Dedifferentiated amniotic fluid mesenchymal stem cell (primary cell): ENCODE results near the gene ANKRD40CL.
A peak's percentile ranks its signal among the peaks of the same experiment; 100 is the strongest.
"Not testable (repeated sequence)": the region's sequence is repeated elsewhere in the genome, so short reads cannot be mapped to it uniquely, and the experiment has no call there.

ENCODE experiments used
- DNase-seq: peaks from one replicate; pipeline ENCODE4 v3.0.0-alpha.2; 2016; ENCODE audit errors: extremely low spot score

The ANKRD40CL gene

DNA sequence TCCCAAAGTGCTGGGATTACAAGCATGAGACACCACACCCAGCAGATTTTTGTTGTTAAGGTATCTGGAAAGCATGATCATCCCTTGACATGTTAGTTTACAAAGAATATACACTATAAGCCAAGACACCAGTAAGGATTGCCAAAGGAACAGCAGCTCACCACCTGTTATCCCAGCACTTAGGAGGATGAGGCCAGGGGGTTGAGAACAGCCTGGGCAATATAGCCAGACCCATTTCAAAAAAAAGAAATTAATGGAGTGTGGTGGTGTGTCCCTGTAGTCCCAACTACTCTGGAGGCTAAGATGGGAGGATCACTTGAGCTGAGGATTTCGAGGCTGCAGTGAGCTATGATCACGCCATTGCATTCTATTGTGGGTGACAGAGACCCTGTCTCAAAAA is 5.1 kb downstream of the ANKRD40CL start:
- no peak for DNase-seq

DNA sequence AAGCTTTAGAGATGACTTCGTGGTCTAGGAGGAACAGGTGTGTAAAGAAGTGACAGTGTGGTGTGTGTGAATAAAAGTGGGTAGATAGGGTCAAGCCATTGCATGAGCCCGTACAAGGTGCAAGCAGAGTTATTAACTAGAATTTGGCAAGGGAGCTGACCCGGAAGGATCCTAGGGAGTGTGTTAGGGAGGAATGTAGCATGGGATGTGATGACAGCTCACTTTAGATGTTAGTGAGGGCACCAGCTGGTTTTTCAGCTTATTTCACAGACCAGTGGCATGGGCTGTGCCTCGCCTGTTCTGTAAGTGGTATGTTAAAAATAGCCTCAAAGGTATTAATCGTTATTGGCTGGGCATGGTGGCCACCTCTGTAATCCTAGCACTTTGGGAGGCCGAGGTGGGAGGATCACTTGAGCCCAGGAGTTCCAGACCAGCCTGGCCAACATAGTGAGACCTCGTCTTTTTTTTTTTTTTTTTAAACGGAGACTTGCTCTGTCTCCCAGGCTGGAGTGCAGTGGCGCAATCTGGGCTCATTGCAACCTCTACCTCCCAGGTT is 8.3 kb downstream of the ANKRD40CL start:
- no peak for DNase-seq

DNA sequence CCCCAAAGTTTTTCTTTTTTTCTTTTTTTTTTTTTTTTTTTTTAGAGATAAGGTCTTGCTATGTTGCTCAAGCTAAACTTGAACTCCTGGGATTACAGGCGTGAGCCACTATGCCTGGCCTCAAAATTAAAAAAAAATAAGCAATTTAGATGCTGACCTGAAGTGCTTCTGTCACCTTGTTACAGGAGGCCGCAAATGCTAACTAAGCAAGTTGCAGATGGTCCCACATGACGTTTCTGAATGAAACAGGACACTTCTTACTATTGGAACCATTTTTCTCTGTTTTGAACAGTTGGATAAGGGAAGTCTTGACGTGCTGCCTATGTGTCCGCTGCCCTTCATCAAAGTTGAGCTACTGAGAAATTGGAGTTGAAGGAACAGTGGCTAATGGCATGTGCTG is 8.8 kb downstream of the ANKRD40CL start:
- no peak for DNase-seq

DNA sequence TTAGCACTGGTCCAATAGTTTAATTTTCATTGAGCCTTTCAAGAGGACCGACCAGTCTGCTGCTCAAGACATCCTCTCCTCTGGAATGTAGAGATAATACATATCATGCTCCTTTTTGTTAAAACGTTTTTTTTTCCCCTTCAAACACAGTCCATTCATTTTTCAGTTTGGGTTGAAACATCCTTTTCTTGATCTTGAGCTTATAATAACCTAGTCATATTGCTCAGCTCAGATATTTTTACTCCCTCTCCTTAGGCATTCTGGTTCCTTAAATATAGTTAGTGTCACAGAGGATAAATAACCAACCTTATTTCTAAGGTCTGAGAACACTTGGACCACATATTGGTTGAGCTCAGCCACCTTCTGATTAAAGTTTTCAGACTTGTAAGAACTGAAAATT is 12.8 kb downstream of the ANKRD40CL start:
- no peak for DNase-seq

DNA sequence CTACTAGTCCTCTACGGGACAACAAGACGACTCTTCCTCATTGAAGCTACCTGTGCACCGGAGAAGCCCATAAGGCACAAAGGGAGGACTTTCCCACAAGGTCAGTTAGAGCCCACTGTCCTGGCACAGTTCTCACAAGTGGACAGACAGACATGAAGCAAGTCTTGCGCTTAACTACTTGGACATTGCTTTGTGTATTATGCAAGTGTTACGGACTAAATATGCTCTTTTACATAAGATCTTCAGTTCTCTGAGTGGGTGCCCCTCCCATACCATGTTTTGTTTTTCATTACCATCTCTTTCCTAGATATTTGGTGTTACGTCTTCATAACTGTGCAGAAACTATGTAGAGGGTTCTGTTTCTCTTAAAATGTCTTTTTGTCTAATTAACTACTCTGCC is 18.1 kb downstream of the ANKRD40CL start:
- DNase-seq: no peak

DNA sequence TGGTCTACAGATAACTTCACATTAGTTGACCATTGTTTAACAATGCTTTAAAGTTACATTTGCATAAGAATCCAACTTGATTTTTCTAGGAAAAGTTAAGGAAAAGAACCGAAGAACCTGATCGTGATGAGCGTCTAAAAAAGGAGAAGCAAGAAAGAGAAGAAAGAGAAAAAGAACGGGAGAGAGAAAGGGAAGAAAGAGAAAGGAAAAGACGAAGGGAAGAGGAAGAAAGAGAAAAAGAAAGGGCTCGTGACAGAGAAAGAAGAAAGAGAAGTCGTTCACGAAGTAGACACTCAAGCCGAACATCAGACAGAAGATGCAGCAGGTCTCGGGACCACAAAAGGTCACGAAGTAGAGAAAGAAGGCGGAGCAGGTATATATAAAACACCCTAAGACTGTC is 21.7 kb downstream of the ANKRD40CL start:
- no peak for DNase-seq

DNA sequence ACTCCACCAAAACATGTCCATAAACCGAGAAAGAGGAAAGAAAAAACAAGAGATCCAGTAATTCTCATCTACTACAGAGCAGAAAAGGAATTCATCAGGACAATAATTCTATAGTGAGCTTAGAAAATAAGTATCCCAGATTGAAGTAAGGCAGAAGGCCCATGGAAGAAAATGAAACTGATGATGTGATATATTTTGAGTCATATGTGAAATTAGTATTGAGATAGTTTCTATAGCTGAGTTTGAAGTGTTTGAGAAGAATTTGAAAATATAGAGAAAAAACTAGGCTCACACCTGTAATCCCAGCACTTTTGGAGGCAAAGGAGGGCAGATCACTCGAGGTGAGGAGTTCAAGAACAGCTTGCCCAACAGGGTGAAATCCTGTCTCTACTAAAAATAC is 28.2 kb downstream of the ANKRD40CL start:
- DNase-seq: no peak

DNA sequence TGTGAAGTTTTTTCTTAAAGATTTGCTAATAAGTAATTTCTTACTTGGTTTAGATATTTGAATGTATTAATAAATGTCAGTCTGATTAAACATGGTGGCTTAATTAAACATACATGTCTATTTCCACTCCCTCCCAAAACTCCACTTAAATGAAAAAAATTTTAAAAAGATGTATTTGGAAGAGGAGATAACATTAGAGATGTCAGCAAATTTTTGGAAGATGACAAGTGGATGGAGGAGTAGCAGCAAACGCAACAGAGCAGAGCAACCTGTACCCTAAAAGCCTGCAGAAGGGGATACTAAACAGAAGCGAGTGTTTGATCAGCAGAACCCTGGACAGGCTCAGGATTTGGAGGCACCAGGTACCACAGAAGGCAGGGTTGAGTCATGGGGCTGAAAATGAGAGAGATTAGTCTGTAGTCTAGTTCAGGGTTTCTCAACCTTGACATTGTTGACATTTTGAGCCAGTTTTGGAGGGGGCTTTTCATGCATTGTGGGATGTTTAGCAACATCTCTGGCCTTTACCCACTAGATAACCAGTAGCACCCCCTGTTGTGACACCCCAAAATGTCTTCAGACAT is 30.1 kb downstream of the ANKRD40CL start:
- DNase-seq: no peak

DNA sequence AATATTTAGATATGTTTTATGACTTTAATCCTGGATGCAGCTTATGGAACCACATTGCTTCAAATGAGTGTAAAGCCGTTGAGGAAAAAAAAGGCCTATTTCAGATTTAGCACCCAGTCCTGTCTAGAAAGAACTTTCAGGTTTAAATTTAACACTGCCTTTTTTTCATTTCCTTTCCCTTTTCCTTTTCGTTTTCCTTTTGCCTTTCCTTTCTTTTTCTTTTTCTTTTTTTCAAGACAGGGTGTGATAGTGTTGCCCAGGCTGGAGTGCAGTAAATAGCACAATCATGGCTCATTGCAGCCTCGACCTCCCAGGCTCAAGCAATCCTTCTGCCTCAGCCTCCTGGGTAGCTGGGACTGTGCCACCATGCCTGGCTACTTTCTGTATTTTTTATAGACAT is 32.0 kb downstream of the ANKRD40CL start:
- DNase-seq: no peak

DNA sequence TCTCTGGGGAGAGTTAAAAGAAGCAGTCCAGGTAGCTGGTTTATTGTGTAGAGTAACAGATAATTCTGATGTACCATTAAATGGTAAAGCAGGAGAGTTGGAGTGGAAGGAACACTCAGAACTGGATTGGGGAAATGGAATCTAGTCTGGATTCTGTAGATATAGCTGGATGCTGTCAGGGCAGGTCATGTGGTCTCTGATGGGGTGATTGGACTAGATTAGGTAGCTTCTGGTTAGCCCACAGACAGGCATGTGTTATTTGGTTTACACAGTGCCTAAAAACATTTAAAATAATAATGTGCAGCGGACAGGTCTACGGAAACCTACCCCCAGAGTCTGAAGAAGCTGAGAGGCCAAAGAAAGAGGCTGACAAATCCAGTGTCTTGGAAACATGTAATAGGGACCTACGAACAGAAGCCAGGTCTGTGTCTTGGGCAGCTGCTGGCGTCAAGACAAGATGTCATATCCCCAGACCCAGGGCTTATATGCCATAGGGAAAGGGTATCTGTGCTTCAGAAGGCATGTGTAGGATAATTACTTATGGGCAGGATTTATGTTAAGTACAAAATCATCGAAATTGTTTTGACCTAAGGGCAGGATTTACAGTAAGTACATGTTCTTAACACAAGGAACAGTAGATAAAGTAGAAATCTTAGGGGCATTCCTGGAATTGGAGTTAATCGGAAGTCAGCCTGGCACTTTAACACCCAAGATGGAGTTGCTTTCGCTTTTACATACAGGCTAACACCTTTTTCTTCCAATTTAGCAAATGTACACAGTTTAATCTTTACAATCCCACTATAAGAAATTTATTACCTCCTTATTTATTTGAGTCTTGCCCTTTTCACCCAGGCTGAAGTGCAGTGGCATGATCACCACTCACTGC is 35.5 kb downstream of the ANKRD40CL start:
- DNase-seq: no peak

DNA sequence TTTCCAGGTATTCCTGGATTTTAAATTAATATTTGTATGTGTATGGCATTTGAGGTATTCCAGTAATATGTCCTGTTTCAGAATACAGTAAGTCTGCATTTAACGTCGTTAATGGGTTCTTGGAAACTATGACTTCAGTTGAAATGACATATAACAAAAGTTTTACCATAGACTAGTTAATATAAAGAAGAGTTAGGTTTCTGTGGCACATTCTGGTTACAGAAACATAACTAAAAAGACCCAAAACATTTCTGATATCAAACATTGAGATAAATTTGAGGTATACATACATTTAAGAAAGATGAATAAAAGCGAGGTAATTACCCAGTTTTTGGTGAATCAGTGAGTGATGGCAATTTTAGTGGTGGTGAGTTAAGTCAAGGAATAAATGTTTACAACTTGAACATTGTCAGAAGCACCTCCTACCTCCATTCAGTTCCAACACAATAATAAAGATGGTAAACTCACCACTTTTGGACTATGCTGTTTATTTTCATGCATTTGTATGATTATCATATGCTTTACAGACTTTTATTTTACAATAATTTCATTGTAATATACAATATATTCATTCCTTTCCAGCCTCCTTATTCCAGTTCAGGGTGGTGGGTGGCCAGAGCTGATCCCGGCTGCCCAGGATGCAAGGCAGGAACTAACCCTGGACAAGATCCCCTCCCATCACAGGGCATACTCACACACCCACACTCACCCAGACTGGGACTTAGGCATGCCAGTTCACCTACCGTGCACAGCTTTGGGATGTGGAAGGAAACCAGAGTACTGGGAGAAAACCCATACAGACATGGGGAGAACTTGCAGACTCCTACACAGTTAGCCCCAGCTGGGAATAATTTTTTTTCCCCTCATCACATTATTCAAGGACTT is 38.2 kb downstream of the ANKRD40CL start:
- DNase-seq: no peak

DNA sequence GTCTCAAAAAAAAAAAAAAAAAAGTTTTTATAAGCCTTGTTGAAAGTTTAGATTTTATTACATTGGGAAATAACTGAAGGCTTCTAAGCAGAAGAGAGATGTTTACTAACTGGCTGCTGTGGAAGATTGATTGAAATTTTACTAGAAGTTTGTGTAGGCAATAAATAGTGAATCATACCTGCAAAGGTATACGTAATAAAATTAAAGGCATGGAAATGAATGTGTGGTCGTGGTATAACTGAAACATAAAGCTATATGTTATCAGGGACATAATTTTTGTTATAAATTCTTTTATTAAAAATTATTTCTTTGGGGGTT is 39.2 kb downstream of the ANKRD40CL start:
- DNase-seq: no peak

DNA sequence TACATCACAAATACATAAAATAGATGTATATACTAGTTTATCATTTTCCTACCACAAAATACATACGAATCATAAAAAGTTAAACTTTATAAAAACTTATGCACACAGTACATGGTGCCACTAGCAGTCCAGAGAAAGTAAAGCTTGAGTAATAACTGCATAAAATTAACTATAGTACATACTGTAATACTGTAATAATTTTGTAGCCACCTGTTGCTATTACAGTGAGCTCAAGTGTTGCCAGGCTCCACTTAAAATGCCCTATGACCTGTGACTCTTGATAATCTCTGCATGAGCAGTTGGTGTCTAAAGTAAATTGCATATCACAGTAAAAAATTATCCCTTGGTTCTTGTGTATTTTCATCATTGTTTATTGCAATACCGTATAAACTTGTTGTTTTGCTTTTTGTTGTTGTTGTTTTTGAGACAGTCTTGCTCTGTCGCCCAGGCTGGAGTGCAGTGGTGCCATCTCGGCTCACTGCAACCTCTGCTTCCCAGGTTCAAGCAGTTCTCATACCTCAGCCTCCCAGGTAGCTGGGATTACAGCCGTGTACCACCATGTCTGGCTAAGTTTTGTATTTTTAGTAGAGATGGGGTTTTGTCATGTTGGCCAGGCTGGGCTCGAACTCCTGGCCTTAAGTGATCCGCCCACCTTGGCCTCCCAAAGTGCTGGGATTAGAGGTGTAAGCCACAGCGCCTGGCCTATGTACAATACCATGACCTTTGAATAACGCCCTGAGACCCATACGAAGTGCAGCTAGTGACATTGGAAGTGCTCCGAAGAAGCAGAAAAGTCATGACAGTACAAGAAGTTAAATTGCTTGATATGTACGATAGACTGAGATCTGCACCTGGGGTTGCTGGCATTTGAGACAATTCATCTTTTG is 41.3 kb downstream of the ANKRD40CL start:
- no peak for DNase-seq

DNA sequence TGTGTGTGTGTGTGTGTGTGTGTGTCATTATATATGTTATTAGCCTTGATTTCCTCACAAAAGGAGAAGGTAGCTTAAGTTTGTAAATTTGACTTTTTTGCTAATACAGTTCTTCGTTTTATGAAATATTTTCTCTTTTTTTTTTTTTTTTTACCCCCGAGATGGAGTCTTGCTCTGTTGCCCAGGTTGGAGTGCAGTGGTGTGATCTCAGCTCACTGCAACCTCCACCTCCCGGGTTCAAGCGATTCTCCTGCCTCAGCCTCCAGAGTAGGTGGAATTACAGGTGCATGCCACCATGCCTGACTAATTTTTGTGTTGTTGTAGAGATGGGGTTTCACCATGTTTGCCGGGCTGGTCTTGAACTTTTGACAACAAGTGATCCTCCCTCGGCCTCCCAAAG is 42.7 kb downstream of the ANKRD40CL start:
- not testable (repeated sequence) for DNase-seq

DNA sequence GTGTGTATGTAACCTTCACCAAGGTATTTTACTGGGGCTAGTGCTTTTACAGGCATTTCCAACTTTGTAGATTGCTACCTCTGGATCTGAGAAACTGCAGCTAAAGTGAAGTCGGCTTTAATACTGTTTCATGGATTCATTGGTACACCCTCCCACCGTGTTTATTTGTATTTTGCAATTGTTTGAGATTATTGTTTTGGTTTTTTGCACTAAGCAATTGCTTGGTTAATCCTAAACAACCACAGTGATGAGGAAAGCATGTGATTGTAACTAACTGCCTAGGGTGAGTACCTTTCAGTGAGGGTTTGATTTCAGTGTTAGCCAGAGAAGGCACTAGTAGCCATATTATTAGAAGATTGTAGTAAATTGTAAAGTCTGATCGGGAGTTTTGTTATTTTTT is 44.6 kb downstream of the ANKRD40CL start:
- no peak for DNase-seq

DNA sequence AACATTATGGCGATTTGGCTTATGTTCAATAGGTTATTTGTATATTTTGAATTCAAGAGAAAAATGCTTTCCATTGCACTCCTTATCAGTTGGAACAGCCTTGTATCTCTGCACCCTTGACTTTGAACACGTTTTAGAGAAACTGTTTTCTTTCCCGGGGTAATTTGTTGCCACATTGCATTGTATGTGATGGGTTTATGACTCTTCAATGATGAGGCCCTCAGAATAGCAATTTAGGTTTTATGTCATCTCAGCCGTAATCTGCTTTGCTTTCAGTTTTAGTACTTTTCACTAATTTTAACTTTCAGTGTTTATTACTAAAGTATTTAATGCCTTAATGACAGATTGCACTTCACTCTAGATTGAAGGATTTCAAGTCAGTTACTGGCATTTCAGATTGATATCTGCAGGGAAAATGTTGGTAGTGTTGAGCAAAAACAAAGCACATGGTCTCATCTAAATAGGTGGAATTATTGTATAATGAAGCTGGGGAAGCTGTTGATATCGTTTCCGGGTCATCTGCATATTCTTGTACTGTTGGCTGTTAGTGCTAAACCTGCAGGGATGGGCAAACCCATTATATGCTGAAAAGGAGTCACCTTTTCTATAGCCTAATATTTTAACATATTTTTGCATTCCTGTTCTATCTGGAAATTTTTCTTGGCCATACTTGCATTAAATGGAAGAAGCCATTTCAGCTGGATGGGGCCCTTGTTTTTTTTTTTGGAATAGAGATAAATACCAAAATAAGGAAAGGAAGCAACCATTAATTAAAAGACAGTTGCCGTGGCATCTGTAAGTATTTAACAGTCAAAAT is 45.9 kb downstream of the ANKRD40CL start:
- DNase-seq: no peak

DNA sequence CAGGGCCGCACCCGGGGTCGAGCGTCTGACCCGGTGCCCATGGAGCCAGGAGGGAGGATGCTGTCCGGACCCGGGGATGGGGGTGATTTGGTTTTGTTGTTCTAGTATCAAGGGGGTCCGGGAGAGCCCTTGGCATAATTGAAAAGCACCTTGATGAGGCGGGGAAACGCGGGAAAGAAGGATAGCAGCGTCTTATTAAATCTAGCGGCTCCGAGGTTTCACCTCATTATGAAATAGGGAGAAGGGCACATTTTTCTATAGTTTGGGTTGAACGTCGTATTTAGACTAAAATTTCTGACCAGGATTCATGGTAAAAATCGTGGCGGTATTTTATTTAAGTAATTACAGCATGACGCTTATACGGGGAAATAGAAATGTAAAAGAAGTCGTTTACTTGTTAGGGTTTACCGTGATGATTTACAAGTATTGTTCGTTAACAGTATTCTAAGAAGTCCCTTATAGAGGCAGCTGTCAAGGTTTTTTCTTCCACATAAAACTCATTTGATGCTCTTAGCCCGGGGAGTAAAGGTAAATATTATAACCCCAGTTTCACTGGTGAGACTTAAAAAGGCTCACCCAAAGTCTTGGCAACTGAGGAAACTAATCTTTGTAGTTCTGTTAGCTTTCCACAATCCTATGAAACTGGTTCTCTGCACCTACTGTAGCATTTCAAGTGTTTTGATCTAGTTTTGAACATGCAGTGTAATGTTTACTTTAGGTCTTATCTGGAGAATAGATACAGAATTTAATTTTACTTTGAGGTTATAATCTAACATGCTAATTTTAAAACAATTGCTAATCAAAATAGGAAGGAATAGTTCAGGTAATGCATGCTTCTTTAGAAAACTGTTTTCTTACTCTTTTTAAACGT is 47.2 kb downstream of the ANKRD40CL start:
- DNase-seq: no peak

DNA sequence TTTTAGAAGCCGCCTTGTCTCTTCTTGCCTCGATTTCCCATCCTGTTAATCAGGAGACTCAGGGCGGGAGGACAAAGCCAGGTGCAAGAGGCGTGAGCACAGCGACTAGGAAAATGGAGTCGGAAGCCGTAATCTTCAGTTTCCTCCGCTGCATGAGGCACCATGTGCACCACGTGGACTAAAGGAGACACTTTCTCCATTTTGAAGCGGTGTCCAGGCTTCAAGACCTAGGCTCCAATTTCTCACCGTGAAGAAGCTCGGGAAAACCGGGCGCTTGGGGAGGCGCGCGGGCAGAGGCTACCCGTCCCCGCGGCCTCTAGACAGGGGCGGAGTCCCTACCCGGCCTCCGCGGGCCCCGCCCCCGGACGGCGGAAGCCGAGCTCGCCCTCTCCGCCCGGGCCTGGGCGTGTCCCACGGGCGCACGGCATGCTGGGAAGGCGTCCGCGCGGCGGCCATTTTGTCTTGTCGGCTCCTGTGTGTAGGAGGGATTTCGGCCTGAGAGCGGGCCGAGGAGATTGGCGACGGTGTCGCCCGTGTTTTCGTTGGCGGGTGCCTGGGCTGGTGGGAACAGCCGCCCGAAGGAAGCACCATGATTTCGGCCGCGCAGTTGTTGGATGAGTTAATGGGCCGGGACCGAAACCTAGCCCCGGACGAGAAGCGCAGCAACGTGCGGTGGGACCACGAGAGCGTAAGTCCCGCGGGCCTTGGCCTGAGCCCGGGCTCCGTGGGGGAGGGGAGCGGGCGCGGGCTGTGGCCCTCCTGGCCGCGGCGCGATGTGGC is 48.0 kb downstream of the ANKRD40CL start, which contains the start of gene LUC7L3:
Gene LUC7L3, plus strand, starts transcription at position 460 of the 780 bp plus-strand sequence. Its CDS starts 130 bp downstream, at position 590.
- DNase-seq: peak; percentile 91

DNA sequence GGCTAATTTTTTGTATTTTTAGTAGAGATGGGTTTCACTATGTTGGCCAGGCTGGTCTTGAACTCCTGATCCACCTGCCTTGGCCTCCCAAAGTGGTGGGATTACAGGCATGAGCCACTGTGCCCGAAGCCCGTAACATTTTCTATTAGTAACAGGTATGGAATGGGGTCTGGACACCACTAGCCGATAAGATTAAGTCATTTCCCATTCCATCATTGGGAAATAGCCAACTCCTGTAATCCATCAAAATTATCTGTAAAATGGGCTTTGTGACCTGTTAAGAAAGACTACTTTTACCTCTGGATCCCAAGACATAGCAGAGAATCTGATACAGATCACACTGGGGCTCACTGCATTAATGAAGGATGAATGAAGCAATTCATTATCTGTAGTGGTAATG is 51.8 kb downstream of the ANKRD40CL start:
- no peak for DNase-seq
